HG02571 (cell line): ENCODE data around the gene GLI3.

Experiments used
- ATAC-seq: cut with Tn5 transposase; IDR thresholded peaks from one replicate; pipeline ENCODE4 v1.9.1; 2021; ENCODE audit warnings: mild to moderate bottlenecking, moderate library complexity; ENCODE audit not compliant: unreplicated experiment

GLI3 gene

DNA sequence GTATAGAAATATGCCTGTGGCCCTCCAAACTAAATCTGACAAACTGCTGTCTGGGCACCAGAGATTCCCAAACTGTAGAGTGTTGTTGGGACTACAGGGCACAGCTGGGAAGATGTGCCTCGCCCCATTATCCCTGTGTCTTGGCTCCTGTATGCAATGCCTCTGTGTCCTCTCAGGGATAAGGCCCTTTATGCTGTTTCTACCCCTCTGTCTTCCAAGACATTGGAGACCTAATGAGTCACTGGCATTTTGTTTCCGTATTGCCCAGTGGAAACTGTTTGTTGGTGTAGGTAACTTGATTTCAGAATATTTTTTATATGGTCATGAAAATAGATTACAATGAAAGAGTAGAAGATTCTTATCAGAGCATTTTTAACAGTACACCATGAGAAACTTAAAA, 183.2 kb downstream of the GLI3 start:
- no peak for ATAC-seq

DNA sequence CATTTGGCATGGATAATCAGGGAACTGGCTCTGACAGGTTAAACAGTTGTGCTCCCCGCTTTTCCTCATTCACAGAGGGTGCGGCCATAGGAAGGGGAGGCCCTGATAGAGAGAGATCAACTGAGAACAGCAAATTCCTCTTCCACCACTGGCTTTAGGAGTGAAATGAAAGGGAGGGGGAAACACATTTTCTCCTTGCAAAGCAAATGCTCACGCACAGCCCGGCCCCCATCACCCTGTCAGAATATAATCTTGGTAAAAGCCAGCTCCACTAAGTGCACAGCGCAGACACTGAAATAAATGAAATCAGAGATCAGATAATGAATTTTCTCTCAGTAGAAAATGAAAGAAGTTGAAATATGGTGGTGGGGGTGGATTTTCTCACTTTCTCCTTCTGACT, 187.2 kb downstream of the GLI3 start:
- no peak for ATAC-seq

GRCh38 chr7:42046483-42046882, 190.5 kb downstream of the GLI3 start:
- ATAC-seq, result no peak

- no peak for ATAC-seq
Observed at GRCh38 chr7:42045961-42046360, 191.0 kb downstream of the GLI3 start.

DNA sequence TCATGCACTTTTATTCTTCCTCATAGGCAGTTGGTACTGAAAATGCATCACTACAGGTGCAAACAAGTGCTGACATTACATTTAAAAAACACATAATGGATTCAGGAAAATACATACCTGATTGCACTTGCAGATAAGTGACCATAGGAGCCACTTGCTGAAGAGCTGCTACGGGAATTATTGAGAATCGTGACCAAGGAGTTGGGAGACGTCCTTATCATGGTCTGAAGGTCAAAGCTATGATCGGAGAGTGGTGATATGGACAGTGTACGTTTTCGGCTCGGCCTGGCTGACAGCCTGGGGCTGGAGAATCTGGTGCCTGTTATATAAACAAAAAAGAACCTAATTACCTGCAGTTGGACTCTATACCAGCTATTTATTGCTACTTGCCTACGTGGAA, 197.1 kb downstream of the GLI3 start:
- no peak for ATAC-seq

- ATAC-seq, result no peak
Observed at GRCh38 chr7:42035210-42035609, 201.8 kb downstream of the GLI3 start.

DNA sequence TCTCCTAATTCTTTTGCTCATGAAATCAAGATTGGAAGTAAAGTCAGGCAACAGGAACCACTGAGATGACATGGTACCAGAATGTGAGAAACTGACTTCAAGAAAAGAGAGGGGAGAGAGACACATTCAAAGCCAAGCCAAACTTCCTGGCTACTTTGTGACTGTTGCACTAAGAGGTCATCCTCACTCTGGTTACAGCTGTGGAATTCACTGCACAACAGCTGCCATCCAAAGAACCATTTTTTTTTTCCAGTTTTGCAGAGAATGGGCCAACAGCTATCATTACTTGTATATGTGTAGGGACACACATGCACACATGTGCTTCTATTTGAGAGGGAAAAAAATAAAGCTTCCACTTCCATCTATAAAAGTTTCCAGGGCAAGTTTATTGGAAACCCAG, 203.5 kb downstream of the GLI3 start:
- ATAC-seq, result no peak

DNA sequence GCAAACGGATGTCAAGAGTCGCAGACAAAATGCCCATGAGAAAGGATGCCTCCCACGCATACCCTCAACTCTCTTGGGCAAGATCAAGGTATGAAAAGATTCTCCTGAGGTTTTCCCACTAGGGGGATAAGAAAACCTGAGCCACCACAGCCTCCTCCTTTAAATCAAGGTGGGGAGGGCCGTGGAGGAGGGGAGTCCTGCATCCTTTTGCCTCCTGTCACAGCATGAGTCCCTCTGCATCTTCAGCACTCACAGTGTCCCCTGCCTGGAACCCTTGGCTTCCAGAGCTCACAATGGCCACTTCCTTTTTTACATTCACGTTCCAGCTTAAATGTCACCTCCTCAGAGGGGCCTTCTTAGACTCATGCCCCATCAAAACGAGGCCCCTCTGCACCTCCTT, 207.6 kb downstream of the GLI3 start:
- no peak for ATAC-seq

- no peak for ATAC-seq
Observed at GRCh38 chr7:42027521-42027920, 209.5 kb downstream of the GLI3 start.

- ATAC-seq, result no peak
Observed at GRCh38 chr7:42026622-42027197, 210.3 kb downstream of the GLI3 start.

DNA sequence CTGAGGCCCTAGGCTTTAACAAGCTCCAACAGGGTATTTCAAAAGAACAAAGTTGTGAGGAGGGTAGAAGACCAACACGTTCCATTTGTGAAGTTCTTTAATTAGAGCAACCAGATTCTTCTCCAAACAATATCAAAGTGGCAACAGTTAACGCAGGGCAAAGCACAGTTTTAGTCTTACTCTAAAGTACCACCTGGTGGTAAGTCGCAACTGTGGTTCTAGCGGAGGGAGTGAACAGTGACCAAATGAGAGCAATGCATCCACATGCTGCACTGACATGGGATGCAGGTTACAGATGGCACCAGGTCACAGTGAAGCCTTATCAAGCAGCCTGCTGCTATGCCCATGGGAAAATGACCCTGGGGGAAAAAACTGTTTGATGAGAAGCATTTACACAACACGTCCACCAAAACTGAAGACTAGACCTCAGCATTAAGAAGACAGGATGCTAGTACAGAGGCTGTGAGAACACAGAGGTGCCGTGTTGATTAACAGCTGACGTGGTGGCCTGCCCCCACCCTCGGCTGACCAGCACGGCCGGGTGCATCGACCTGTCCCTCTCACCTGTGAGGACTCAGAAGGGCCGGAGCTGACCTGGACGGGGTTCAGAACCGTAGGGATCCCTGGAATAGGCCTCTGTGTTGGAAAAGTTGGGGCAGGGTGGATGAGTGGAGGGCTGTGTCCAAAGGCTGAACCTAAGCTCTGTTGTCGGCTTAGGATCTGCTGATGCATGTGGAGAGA, 211.2 kb downstream of the GLI3 start:
- no peak for ATAC-seq

- ATAC-seq, result no peak
Observed at GRCh38 chr7:42024537-42024936, 212.5 kb downstream of the GLI3 start.

GRCh38 chr7:42023262-42023661, 213.7 kb downstream of the GLI3 start:
- no peak for ATAC-seq

GRCh38 chr7:42022791-42023190, 214.2 kb downstream of the GLI3 start:
- ATAC-seq, result no peak

GRCh38 chr7:42022056-42022455, 215.0 kb downstream of the GLI3 start:
- ATAC-seq, result no peak

DNA sequence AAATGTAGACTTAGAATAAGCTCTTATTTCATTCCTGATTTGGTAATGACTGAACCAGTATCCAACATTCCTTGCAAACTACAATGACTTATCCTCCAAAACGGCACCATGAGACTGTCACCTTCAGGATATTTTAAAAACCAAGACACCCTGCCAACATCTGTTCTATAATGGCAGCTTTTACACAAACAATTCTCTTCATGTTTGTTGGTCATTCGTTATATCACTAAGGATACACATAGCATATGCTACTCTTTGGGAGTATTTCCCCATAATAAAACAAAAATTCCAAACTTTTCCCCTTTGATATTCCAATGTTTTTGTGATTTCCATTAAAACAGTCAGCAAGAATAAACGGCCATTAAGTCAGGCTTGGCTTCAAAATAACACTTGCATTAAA, 215.4 kb downstream of the GLI3 start:
- no peak for ATAC-seq

DNA sequence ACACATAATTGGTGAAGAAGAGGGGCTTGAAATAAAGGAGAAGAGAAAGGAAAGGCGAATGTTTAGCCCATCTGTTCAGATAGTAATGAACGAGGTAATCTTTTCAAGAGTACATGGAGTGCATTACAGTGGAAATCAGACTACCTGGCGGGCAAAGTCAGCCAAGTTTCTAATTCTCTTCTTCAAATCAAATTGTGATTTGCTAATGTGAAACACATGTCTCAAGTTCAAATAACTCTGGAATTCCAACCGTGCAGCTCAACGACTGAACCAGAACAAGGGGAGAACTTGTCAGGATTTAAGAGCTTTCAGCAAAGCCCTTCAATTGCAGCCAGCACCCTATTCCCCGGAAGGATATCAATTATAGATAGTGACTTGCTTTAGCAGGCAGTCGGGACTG, 216.9 kb downstream of the GLI3 start:
- ATAC-seq, result no peak

DNA sequence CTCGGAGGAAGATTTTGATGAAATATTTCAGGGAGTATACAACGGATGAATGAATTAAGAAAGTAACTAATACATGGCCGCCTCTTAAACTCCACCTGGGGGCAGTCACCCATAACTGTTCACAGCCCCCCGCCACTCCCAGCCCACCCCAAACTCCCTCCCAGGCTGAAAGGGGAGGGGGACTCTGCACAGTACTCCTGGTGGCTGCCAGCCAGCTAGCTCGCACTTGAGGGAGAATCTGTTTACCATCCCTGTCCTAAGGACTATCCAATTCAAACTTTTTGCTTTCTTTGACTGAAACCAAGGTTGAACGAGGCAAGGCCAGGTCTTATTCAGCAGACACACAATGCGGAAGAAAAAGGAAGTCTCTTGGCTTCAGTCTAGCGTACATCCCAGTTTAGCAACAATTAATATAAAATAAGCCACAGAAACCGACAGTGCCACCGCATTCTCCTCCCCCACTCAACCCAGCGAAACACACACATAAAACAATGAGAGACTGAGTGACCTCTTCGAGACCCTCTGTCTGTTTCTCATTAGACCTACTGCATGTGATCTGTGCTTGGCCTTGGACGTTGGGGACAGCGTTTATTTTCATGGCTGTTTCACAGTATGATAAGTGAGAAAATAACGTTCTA, 219.5 kb downstream of the GLI3 start:
- ATAC-seq, result no peak

DNA sequence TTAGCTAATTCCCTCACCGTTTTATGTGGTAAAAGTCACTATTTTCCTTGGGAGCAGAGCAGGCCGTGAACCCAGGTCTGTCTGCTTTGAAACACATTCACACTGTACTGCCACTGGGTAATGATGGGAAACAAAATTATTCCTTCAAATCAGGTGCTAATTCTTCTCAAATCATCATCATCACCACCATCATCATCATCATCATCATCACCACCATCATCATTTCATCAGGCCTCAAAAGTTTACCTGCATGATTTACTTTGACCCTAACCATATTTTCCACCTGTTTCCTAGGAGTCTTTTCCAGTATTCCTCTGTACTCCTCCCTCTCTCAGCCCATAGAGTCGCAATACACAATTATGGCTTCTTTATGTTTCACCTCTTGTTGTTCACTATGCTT, 220.5 kb downstream of the GLI3 start:
- ATAC-seq, result no peak

- no peak for ATAC-seq
Observed at GRCh38 chr7:42014625-42015618, 222.1 kb downstream of the GLI3 start.

DNA sequence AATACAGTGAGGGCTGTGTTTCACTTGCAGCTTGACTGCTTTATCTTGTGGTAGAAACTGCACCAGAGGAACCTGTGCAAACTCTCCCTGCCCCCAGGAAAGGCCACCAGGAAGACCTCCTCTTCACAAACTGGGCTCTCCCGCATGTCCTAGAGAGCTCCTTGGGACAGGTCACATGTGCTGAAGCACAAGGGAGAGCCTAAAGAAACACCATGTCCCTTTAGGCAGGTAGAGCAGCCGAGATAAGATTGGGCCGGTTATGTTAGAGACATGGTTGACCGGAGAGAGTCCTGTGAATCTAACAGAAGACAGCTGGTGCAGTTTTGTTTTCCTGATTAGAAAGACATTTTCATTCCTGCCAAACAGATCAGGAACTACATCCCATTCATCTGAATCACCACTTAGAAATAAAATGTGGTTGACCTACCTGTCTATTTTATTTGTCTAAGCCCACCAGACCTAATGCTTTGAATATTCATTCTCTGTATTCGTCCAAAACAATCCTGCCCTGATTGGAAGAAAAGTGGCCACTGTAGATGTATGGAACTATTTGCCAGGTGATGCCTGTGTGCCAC, 224.1 kb downstream of the GLI3 start:
- ATAC-seq, result no peak
